HFFc6 (cell line): ENCODE data around the gene FHIT. TPM values are rescaled to one million over a fixed set of nuclear protein-coding genes. Genes with fewer than 3 reads are reported as not detected.

Experiments used
- DNase-seq: peaks from one replicate; pipeline ENCODE4 v3.0.0-alpha.2; 2018
- H3K27ac Mint-ChIP-seq: 2 replicates; pipeline ENCODE4 v1.8.0; 2020; ENCODE audit warnings: mild to moderate bottlenecking, mixed read lengths
- H3K27me3 Mint-ChIP-seq: 2 replicates; pipeline ENCODE4 v1.8.0; 2021; ENCODE audit warnings: mild to moderate bottlenecking, moderate library complexity, mixed read lengths; ENCODE audit not compliant: insufficient read depth
- H3K36me3 Mint-ChIP-seq: 2 replicates; pipeline ENCODE4 v1.8.0; 2021; ENCODE audit warnings: low read depth, mixed read lengths
- H3K4me1 Mint-ChIP-seq: 2 replicates; pipeline ENCODE4 v1.8.0; 2020; ENCODE audit warnings: low read depth, mixed read lengths
- H3K4me3 Mint-ChIP-seq: 2 replicates; pipeline ENCODE4 v1.8.0; 2020; ENCODE audit warnings: mild to moderate bottlenecking, moderate library complexity, mixed read lengths
- H3K9me3 Mint-ChIP-seq: 2 replicates; pipeline ENCODE4 v1.8.0; 2020; ENCODE audit warnings: mild to moderate bottlenecking, mixed read lengths
- total RNA-seq, 6 experiments: library from RNA; stranded (reverse); fragmentation: NEBNext Ultra II Directional; extraction: Animal tissue kit (Norgen Biotek cat#: 25700); gene quantifications; 2 replicates in 1 of 6; 3 replicates in 5 of 6; pipeline ENCODE4 v1.2.3, GENCODE V29; 2021
- TF ChIP-seq, protein P1 (sequence below): fragments of 200-600 bp; sonication (generic); IDR thresholded peaks from 2 replicates; pipeline ENCODE4 v1.5.0; 2021; ENCODE audit warnings: antibody characterized with exemption, mild to moderate bottlenecking

FHIT gene
- total RNA-seq, 6 experiments from 2014 or later, result 0.33 to 0.38 TPM; not detected in 4

DNA sequence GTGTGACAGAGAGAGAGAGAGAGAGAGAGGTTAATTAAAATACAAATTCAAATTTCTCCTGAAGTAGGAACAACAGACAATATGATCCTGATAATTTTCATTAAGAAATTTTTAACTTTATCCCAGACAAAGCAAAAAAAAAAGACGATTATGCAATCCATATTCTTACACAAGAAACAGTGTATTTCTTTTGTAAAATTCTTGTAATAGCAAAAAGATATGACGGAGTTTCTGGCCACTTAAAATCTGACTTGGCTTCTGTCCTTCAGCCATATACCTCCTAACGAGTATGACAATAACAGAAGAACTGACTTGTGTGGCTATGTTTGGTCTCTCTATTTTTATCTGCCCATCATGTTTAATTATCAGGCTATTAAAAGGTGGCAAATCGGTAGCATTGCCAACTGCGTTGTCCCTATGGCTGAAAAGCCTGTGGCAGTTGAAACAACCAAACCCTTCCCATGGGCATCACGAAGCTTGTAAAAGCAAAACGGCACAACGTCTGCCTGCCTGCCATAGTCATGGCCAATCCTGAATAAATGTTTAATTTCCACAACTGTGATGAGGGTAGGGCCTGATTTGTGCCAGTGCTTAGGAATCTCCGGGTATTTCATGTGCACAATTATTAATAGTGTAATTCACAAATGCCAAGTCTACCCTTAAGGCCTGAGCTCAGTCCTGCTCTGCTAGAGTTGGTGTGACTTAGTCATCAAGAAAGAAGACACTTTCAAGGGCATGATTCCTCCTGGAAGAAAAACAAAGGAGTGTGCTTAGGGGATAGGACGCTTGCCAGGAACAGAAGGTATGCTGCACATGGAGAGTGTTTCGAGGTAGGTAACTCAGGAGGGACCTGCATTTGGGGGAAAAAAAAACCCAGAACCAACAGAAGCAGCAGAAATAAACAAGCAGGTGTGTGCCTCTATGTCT is 1090.2 kb downstream of the FHIT start:
- Mint-ChIP-seq H3K27me3 (no peaks in the 10 kb centered on the region), H3K27ac (no peak overlapping the region), H3K4me3 (no peak overlapping the region), H3K9me3 (peaks cover 40% of the 10 kb centered on the region), H3K4me1 (no peaks in the 10 kb centered on the region), H3K36me3 (no peaks in the 10 kb centered on the region)
- no peak for DNase-seq
- TF ChIP-seq, protein P1, sequence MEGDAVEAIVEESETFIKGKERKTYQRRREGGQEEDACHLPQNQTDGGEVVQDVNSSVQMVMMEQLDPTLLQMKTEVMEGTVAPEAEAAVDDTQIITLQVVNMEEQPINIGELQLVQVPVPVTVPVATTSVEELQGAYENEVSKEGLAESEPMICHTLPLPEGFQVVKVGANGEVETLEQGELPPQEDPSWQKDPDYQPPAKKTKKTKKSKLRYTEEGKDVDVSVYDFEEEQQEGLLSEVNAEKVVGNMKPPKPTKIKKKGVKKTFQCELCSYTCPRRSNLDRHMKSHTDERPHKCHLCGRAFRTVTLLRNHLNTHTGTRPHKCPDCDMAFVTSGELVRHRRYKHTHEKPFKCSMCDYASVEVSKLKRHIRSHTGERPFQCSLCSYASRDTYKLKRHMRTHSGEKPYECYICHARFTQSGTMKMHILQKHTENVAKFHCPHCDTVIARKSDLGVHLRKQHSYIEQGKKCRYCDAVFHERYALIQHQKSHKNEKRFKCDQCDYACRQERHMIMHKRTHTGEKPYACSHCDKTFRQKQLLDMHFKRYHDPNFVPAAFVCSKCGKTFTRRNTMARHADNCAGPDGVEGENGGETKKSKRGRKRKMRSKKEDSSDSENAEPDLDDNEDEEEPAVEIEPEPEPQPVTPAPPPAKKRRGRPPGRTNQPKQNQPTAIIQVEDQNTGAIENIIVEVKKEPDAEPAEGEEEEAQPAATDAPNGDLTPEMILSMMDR, result no peak

DNA sequence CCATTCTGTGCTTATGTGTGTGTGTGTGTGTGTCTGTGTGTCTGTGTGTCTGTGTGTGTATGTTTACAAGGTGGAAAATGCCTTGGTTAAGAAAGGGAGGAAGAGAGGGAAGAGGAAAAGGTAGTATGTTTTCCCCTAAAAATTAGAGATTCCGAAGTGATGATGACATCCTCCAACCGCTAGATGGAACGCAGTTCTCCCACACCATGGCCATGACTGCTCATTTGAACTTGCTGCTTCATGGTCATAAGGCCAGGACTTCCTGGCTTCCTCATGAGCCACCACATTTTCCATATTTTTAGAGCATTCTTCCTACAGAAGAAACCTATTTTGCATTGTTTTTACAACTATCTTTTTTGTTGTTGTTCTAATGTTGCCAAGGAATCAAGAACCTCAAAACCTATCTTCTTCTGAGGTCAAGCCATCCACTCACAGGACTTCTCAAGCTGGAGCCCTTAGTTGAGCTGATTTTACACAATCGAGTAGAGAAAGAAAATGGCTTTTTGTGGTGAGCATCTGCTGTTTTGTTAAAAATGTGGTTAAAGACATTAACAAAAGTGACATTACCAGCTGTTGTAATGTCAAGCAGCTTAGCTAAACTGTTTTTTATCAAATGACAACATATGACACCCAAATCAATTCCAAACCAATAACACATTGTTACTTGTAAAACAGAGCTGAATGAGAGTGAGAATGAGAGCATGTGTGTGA is 1091.0 kb downstream of the FHIT start:
- H3K4me1 Mint-ChIP-seq, result no peaks in the 10 kb centered on the region
- H3K36me3 Mint-ChIP-seq, result no peaks in the 10 kb centered on the region
- TF ChIP-seq, protein P1, result no peak
- no peak overlapping the region for H3K27ac Mint-ChIP-seq
- H3K4me3 Mint-ChIP-seq, result no peak overlapping the region
- peaks cover 43% of the 10 kb centered on the region for H3K9me3 Mint-ChIP-seq
- no peak for DNase-seq
- H3K27me3 Mint-ChIP-seq, result no peaks in the 10 kb centered on the region

DNA sequence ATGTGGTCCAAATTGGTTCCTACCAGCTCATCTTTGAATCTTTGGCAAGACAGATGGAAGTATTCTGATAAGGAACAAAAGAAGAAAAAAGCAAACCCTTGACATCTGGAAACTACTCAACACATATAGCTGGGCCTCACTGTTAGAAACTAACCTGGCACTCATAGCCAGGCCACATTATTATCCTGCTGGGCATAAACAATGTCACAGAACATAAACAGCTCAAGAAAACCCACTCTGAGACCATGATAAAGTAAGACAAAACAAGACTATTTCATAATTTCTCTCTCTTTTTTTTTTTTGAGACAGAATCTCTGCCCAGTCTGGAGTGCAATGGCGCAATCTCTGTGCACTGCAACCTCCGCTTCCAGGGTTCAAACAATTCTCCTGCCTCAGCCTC is 1093.2 kb downstream of the FHIT start:
- Mint-ChIP-seq H3K9me3 (peaks cover 35% of the 10 kb centered on the region), H3K4me3 (no peak overlapping the region), H3K36me3 (no peaks in the 10 kb centered on the region), H3K4me1 (no peaks in the 10 kb centered on the region), H3K27ac (no peak overlapping the region), H3K27me3 (no peaks in the 10 kb centered on the region)
- DNase-seq, result no peak
- TF ChIP-seq, protein P1, result no peak

DNA sequence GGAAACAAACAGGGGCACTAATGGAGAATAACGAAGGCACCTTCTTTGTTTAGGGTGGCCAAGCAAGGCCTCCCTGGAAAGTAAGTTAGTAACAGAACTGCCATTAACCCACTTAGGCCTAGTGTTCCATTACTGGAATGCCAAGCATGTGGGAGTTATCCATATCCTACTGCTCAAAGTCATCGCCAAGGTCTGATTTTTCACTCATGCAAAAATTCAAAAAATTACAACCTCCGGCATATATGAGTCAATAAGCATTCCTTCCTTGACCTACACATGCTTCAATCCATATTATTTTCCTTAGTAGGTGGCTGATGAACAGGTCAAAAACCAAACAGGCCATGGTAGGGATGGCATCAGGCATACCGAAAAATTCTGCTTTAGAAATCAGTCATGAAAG is 1097.2 kb downstream of the FHIT start:
- H3K4me3 Mint-ChIP-seq, result no peak overlapping the region
- H3K27ac Mint-ChIP-seq, result no peak overlapping the region
- TF ChIP-seq, protein P1, result no peak
- H3K9me3 Mint-ChIP-seq, result peaks cover 23% of the 10 kb centered on the region
- H3K36me3 Mint-ChIP-seq, result no peaks in the 10 kb centered on the region
- DNase-seq, result no peak
- no peaks in the 10 kb centered on the region for H3K27me3 Mint-ChIP-seq
- H3K4me1 Mint-ChIP-seq, result no peaks in the 10 kb centered on the region

DNA sequence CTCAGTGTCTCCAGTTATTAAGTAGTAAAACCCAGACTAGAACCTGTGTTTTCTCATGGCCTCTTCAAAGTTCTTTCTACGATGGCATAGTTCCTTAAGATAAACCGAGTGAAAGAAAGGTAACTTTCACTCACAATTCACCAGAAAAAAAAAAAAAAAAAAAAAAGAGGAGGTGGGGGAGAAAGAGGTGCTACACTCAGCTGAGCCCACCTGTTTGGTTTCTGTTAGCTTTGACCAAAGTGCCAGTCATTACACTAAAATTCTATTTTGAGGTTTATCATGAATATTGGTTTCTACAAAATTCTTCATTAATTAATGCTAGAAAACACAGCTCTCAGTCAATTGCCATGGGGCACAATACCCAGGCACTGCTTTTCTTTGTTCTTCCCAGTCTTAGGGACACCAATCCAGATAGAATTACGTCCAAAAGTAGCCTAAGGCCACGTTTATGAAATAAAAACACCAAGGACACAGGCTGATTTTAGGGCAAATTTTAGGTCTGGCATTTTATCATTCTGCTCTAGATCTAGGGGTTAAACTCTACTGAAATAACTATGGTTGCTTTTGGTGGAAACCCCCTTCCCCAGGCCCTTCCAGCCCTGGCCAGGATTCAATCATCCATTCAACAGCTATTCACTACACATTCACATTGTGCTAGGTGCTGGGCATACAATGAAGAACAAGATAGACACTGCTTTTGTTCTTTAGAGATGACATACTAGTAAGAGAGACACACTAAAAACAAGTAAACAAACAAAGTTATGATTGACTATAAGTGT is 1097.8 kb downstream of the FHIT start:
- H3K36me3 Mint-ChIP-seq, result no peaks in the 10 kb centered on the region
- H3K4me3 Mint-ChIP-seq, result no peak overlapping the region
- no peaks in the 10 kb centered on the region for H3K4me1 Mint-ChIP-seq
- H3K9me3 Mint-ChIP-seq, result peaks cover 18% of the 10 kb centered on the region; the same call in 1 of the 2 replicates
- H3K27me3 Mint-ChIP-seq, result no peaks in the 10 kb centered on the region
- TF ChIP-seq, protein P1, result no peak
- no peak for DNase-seq
- H3K27ac Mint-ChIP-seq, result no peak overlapping the region
